ENCODE results near the gene CBFA2T2.

DNA sequence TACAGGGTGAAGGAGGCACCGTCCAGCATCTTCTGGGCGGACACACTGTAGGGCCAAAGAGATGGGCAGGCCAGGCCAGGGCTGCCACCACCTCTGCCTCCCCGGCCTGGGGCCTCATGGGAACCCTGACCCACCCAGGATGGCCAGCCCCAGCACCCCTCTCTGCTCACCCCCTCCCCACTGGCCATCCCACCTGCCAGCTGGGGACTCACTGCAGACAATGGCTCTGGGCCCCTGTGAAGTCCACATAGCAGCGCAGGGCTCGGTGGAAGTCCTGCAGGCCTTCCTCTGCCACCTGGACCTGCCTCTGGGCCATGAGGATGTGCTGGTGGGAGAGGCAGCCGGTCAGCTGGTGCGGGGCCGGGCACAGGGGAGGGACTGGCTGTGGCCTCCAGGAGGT is 168.6 kb downstream of the CBFA2T2 start:
- TF ChIP-seq, protein P1, sequence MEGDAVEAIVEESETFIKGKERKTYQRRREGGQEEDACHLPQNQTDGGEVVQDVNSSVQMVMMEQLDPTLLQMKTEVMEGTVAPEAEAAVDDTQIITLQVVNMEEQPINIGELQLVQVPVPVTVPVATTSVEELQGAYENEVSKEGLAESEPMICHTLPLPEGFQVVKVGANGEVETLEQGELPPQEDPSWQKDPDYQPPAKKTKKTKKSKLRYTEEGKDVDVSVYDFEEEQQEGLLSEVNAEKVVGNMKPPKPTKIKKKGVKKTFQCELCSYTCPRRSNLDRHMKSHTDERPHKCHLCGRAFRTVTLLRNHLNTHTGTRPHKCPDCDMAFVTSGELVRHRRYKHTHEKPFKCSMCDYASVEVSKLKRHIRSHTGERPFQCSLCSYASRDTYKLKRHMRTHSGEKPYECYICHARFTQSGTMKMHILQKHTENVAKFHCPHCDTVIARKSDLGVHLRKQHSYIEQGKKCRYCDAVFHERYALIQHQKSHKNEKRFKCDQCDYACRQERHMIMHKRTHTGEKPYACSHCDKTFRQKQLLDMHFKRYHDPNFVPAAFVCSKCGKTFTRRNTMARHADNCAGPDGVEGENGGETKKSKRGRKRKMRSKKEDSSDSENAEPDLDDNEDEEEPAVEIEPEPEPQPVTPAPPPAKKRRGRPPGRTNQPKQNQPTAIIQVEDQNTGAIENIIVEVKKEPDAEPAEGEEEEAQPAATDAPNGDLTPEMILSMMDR (optimal IDR thresholded peaks at IDR 0.05 in 1 of 3, IDR thresholded peaks at IDR 0.05 in 1 of 3, conservative IDR thresholded peaks at IDR 0.05 in 1 of 3; ENCODE audit: extremely low read depth in 1 of 3, insufficient read depth in 2 of 3, low read length in 3 of 3): no peak
- TF ChIP-seq EZH2 (IDR thresholded peaks at IDR 0.05; ENCODE audit: low read length): no peak

Measured in keratinocyte (primary cell).